ENCODE data around the gene BMI1.

Gene BMI1

DNA sequence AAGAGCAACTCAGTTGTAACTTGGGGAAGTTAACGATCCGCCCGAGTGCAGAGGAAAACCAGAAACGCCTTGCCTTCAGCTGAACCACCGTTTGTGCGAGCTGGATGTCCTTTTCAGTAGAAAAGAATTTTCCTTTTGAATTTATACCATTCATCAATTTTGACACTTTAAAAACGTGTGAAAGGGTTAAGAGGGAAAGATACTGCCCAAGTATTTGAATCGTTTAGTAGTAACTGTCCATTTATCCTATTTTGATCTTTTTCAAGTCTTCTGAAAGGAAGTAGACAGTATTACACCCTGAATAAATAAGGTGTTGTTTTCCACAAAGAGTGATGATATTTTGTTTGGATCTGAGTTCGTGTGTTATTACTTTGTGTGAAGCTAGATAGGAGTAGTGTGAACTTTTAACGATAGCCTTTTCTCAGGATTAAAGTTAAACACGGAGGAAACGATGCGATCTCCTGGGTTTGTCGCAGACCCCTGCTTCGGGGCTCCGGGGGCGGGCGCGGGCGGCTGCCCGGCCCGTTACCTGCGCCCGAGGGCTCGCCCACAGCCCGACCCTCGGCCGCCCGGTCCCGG lies 830 bp upstream of the BMI1 start:
- DNase-seq = no peak

DNA sequence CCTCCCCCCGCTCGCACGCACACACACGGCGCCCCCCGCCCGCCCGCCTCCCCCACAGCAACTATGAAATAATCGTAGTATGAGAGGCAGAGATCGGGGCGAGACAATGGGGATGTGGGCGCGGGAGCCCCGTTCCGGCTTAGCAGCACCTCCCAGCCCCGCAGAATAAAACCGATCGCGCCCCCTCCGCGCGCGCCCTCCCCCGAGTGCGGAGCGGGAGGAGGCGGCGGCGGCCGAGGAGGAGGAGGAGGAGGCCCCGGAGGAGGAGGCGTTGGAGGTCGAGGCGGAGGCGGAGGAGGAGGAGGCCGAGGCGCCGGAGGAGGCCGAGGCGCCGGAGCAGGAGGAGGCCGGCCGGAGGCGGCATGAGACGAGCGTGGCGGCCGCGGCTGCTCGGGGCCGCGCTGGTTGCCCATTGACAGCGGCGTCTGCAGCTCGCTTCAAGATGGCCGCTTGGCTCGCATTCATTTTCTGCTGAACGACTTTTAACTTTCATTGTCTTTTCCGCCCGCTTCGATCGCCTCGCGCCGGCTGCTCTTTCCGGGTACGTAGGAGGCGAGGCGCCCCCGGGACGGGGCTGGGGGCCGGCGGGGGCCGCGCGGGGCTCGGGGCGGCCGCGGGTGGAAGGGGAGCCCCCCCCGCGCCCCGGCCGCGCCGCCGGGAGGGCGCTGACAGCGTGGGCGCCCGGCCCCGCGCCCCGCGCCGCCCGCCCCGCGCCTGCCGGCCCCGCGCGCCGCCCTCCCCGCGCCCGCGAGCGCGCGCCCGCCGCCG lies 441 bp downstream of the BMI1 start:
- peak; percentile 34 for DNase-seq

DNA sequence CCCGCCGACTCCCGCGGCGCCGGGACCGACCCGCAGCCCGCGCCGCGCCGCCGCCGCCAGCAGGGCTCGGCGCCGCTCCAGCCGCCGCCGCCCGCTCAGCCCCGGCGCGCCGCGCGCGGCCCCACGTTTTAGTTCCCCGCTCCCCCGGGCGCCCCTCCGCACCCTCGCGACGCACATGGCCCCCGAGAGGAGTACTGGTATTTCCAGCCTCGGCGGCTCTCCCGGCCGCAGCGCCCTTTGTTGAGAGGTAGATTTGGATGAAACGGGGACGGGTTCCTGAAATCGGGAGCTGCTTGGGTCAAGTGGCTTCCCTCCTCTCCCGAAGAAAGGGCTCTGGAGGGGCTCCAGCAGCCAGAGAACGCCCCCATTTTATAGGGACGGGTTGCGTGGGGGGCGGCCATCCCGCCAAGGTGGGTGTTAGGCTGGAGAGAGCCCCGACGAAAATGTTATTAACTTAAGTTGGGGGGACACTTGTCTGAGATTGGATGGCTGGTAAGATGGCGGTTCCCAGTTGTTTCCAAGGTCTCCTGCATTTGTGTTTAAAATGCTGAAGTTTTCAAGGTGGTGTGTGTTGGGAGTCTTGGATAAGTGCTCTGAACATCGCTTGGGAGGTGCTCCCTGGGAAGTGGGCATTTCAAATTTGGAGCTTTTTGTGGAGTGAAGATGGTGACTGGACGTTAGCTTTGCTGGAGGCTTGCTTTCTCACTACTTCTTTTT lies 1.2 kb downstream of the BMI1 start:
- no peak for DNase-seq

DNA sequence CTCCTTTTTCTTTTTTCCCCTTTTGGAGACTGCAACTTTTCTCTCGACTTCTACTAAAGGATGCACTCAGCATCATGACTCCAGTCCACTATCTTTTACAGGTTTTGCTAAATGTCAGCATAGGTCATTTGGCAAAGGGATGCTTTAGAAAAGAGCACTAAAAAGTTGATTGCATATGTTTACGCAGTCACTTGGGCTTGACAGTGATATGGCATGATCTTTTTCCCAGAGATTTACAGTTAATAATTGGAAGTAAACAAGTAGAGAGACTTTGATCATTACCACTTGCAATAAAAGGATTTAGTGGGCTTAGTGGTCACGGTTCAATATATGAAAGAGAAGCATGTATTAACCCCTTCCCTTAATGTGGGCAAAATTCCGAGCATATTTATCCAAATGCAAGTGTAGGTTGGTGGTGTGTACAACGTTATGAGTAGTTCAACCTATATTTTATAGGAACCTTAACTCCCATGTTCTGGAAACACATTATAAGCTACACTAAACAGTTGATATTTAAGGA lies 1.8 kb downstream of the BMI1 start:
- no peak for DNase-seq

DNA sequence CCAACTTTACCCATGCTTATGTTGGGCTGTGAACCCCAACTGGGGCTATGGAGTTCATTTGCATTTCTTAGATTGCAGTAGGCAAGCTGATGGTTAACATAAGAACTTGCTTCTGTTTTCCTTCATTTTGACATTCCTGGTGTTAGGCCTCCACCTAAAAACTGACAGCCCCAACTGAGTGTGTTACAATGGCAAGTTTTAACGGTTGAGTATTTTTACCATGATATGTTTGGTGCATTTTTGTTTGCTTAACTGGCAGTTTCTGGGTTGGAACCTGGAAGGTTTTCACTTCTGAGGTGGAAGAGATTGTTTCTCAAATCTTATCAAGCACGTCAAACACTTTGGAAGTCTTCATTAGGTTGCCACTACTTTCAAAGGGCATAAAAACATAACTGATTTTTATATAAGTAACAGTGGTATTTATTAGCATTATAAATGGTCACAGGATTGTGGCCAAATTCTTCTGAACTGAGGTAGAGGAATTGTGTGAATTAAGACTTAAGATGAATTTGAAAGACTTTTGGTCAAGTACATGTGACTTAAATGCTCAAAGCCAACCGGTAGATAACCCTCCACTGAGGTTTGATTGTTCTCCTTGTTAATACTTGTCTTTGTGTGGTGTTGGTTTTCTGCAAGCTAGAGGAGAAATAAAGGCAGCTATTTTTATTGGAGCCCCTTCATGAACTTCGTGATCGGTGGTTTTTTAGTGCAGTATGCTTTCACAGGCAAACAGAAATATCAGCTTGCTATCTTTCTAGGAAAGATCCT lies 2.8 kb downstream of the BMI1 start:
- no peak for DNase-seq

DNA sequence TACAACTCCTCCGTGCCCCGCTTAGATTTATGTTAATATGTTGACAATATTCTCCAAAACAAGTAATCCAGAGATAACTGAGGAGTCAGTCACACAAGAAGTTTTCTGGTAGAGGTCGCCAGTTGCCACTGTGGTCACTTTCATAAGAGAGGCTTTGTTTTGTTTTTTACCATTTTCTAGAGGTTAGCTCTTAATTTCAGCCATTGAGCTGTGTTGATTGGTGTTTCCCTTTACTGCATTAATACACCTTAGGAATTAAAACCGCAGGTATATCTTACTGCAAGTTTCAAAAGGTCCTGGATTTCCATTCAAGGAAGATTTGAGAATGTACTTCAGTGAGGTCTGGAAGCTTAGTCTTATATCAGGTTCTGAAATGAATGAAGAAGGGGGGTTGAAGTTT lies 3.5 kb downstream of the BMI1 start:
- DNase-seq = no peak

DNA sequence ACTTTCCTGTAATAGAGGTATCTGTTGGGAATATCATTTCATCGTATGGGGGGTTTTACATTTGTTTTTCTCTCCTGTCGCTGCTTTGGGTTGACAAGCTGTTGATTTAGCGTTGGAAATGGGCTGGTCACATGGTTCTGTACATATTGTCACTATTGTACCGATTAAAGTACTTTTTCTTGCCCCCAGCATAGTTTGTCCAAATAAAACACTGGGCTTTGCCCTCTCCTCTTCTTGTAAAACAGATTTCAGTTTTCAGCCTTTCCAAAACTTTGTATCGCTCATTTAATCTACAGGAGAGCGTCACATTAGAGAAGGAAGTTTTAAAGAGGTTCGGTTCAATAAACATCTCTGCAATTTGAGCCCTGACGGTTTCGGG lies 4.0 kb downstream of the BMI1 start:
- DNase-seq = no peak

DNA sequence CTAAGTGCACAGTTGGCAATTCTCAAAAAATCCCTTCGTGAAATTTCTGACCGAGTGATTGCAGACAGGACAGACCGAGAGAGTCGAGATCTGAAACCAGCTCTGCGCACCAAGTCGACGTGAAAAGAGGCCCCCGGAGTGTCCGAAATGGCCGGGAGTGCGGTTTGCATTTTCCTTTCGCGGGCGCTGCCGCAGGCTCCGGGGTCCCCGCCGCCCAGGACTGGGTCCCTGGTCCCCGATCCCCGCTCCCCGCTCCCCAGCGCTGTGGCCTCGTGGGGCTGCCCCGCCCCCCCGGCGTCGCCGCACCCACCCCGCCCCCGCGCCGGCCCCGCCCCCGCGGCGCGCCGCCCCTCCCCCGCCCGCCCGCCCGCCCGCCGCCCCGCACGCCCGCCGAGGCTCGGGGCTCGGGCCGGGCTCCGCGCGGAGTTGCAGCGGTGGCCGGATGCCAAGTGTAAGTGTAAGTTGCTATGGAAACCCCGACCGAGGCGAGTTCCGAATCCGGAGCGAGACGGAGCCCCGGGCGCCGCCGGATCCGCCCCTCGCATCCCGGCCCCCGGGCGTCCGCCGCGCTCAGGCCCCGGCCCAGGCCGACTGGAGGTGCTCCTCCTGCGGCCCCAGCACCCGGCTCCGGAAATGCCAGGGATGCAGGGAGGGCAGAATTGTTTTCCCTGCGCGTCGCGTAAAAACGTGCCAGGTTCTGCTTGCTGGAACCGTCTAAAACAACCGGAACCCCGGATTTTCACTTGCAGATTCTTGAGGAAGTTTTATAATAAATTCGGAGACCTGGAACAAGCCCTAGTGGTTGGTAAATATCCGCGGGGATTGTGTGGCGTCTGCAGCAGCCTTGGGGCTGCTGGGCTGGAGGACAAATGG lies 4.6 kb downstream of the BMI1 start:
- DNase-seq = peak; percentile 43

DNA sequence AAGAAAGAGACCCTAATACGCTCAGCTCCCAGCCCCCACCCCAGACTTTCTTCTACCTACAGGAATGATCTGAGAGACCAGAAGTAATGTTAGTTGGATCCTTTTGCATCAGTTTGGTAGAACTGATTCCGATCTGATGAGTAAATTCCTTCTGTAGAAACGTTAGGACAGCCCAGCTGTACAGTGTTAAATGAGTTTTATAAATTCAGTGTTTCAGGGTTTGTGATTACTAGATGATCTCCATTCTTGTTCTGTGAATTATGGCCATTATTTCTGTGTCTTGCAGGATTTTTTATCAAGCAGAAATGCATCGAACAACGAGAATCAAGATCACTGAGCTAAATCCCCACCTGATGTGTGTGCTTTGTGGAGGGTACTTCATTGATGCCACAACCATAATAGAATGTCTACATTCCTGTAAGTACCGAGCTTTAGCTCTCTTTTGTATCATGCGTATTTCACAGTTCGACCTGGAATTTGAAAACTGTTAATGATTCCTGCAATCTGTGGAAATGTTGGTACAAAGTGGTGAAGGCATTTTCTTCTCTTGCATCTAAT lies 5.3 kb downstream of the BMI1 start:
- DNase-seq = no peak

DNA sequence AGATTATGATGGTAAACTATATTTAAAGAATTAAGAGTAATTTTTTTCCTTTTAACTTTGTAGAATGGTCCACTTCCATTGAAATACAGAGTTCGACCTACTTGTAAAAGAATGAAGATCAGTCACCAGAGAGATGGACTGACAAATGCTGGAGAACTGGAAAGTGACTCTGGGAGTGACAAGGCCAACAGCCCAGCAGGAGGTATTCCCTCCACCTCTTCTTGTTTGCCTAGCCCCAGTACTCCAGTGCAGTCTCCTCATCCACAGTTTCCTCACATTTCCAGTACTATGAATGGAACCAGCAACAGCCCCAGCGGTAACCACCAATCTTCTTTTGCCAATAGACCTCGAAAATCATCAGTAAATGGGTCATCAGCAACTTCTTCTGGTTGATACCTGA lies 8.3 kb downstream of the BMI1 start:
- DNase-seq = no peak

DNA sequence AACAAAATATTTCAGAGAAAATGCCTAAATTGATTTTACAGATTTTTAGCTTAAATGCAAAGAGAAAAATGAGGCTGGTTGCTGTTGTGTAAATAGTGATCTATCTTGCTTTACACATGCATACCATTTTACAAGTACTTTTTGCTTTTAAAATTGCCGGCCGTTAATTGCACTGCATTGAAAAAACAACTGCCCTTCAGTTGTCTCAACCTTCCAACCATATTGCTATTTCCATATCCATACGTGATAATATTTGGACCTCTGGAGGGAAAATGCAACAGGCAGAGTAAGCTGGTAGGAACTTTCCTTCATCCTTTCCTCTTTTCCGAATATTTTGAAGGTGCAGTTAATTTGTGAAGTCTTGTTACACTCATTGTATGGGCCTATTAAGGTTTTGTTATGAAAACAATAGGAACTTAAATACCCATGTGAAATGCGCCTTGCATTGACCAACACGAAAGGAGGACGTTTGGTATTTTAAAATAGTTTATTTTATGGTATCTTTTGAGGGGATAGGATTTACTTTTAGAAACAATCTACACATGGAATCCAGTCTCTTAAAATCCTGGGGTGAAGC lies 11.3 kb downstream of the BMI1 start:
- no peak for DNase-seq

DNA sequence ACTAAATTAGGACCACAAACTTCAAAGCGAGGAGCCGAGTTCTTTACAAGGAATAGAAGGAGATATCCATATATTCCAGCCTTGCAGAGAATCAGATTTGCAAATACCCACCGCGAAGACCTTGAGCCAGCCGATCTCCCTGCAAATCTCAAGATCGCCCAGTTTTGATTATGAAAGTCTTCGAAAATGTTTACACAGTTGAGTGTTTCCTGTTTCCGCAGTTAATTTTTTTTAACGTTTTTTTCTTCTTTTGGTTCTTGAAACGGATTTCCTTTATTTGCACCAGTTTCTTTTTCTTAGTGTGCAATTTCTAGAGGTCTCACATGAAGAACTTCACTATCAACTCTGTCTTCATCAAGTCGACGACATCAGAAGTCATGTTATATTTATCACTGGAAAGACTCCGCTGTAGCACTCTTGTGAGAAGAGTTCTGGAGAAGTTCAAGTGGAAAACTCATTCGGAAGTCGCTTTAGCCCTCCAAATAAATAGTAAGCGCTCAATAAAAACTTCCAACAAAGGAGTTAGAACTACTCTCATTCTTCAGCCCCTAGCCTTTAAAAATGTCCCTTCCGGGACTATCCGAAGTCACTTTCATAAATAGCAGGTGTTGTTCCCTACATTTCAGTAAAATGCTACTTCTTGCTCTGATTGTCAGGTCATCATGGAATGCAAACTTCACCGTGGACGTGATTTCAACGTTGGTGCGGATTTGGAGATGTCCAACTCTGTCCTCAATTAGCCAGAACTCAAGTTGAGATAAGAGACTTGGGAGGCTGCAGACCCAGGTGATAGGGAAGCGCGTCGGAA lies 12.5 kb downstream of the BMI1 start:
- no peak for DNase-seq

DNA sequence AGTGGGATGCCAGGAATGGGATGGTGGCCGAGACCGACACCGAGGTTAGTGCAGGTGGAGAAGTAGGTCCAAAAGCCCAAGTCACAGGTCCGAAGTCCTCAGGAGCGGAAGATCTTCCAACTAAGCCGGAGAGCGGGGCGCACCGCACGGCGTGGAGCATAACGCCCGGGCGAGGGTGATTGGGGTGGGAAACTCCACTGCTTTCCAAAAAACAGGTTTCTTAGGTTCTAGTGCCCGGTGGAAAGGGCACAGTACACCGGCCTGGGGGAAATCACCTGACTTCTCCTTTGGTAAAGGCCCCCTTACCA lies 13.0 kb downstream of the BMI1 start:
- no peak for DNase-seq

DNA sequence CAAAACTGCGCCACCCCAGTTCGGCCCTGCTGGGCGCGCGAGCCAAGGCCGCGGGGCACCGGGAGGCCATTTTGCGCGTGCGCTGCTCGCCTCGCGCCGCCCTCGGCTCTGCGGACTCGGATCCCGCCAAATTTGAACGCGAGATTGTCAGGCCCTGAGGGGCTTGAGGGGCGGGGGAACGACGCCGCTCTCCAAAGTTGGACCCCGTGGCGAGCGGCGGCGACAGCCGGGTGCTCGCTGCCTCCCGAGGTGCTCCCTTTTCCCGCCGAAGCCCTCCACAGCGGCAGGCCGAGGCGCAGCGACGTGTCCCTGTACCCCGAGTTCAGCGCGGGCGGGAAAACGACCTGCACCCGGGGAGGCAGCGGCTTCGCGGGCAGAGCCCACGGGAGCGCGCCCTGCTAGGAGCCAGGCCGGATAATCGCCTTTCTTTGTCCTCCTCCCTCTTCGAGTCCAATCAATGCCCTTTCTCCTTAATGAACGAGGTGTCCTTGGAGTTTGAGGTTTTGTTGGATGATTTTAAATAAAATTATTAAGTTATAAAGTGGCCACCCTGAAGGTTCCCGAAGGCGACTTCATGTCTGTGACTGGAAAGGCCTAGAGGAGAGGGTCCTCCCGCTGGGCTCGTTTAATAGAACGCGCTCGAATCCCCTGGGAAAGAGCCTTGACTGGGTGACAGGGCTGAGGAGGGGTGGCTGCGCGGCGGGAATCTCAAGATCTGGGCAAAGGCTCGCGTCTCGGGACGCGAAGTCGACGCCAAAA lies 13.7 kb downstream of the BMI1 start:
- no peak for DNase-seq

DNA sequence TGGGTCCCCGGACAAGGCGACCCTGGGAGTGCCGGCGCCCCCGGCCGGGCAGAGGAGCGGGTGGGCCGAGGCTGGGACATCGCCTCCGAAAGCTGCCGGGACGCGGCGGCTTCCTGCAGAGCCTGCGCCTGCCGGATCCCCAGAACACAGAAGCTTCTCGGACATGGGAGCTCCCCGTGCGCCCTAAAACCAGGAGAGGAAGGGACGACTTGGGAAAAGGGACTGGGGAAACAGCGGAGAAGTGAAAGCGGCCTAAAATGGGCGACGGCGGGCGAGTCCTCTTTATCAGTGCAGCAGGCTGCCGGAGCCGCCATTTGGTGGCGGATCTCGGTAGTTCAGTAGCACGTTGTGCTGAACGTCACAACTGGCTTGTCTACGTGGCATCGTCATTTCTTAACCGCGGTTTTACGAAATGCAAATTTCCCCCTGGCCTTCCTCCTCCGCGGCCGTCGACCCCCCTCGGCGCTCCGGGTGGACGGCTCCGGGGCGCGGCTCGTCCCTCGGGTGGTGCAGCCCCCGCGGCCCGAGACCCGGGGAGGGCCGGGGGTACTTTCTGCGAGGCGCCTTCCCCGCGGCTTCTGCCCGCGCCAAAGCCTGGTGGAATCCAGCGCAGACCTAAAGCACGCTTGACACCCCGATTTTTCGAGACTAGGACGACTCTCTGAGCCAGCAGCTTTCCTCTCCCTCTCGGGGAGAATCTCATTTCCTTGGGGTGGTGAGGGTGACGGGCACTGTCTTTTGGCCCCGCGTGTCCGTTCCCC lies 14.5 kb downstream of the BMI1 start:
- DNase-seq = no peak

DNA sequence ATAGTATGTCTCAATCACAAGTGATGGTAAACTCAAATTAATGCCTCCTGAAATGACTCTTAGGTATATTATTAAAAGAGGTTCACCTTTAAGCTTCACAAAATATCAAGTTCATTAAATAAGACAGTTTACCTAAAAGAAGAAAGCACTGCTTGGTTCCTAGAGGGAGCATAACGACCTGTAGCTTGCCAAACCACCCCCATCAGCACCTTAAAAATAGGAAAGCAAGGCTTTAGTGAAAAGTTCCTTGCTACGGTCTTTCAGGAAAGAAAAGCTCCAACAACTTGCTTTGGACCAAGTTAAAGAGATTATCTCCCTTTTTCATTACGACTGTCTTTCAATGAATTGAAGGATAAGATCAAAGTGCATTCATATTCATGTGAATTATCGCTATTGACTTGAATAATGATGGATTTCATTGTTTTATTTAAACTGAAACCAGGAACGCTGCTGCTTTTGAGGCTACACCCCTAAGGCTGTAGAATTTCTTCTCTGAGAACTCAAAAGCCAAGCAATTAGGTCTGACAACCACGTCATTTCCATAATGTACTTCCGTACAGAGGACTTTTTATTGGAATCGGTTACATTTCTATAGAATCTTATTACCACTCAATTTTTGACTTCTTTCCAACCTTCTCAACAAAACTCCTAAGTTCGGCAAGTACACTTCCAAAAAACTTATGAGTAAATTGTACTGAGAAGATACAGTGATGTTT lies 17.4 kb downstream of the BMI1 start:
- DNase-seq = no peak

DNA sequence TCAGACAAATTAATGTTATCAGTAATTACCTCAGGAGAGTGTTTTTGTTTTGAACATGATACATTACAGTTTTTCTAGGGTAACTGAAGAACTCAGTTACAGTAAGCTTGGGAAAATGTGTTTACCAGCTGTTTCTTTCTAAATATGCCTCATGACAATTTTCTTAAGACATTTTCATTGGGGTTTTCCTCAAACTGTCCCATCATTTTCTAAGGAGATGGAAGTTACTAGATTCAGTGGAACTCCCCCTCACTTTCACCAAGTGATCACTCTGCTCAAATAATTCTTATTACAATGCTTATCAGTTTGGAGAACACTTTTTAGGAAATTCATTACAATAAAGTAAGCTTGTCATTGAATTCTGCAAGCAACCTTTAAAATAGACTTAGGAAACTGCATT lies 18.0 kb downstream of the BMI1 start:
- DNase-seq = no peak

DNA sequence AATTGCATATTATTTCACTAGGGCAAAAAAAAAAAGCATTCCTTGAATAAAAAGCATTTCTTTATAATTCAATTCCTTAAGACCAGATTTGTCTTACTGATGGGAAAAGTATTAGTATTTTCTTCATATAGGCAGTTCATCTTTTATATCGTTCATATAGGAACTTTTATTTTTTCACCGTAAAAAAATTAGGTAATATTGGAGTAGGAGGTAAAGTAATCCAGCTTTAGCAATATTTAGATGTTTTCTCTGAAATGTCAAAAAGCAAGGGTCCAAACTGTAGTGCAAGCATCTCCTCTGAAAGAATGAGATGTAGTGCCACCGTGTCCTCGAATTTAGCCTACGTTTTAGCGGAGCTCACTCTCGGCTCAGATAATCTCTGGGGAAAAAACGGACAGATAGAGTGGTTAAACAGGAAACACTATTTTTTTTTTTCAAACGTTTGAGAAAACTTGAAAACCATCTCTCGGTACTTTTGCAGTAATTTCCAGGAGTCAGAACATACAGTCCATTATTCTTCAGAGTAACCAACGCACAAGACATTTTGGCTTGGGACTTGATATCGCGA lies 18.9 kb downstream of the BMI1 start:
- DNase-seq = no peak
